ENCODE data around the gene AFF2. TPM values are rescaled to one million over a fixed set of nuclear protein-coding genes. Genes with fewer than 3 reads are reported as not detected.

The AFF2 gene
- polyA plus RNA-seq, 1 of the 3 experiments (the other 2 are of a cell fraction) = not detected

DNA sequence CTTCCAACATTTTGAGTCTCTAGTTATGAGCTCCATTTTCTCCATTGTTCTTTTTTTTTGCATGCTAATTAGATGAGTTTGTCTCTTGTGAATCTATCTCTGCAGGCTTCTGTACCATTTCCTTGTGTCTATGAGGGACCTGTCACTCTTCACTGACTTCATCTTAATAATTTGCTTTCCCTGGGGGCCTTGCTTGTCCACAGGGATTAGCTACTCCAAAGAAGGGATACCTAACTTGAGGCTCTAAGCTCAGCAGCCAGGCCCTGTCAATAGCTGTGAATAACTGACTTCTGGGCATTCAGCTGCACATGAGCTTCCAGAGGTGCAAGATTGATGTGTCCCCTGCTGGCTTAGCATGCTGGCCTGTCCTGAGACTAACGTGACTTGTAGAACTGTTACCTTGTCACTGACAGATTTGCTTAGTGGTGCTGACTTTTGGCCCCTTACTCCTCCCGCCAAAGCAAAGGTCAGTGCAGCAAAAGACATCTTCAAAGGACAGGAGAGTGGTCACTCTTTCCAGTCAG lies 124.6 kb downstream of the AFF2 start (continued):
- TF ChIP-seq, protein P1, sequence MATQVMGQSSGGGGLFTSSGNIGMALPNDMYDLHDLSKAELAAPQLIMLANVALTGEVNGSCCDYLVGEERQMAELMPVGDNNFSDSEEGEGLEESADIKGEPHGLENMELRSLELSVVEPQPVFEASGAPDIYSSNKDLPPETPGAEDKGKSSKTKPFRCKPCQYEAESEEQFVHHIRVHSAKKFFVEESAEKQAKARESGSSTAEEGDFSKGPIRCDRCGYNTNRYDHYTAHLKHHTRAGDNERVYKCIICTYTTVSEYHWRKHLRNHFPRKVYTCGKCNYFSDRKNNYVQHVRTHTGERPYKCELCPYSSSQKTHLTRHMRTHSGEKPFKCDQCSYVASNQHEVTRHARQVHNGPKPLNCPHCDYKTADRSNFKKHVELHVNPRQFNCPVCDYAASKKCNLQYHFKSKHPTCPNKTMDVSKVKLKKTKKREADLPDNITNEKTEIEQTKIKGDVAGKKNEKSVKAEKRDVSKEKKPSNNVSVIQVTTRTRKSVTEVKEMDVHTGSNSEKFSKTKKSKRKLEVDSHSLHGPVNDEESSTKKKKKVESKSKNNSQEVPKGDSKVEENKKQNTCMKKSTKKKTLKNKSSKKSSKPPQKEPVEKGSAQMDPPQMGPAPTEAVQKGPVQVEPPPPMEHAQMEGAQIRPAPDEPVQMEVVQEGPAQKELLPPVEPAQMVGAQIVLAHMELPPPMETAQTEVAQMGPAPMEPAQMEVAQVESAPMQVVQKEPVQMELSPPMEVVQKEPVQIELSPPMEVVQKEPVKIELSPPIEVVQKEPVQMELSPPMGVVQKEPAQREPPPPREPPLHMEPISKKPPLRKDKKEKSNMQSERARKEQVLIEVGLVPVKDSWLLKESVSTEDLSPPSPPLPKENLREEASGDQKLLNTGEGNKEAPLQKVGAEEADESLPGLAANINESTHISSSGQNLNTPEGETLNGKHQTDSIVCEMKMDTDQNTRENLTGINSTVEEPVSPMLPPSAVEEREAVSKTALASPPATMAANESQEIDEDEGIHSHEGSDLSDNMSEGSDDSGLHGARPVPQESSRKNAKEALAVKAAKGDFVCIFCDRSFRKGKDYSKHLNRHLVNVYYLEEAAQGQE (IDR thresholded peaks at IDR 0.05; ENCODE audit: low read depth, low read length) = no peak
- no peak for TF ChIP-seq YY1 (IDR thresholded peaks at IDR 0.05; ENCODE audit: low read depth)
- no peak for TF ChIP-seq EZH2phosphoT487 (IDR thresholded peaks at IDR 0.05; ENCODE audit: borderline replicate concordance, low read depth)

DNA sequence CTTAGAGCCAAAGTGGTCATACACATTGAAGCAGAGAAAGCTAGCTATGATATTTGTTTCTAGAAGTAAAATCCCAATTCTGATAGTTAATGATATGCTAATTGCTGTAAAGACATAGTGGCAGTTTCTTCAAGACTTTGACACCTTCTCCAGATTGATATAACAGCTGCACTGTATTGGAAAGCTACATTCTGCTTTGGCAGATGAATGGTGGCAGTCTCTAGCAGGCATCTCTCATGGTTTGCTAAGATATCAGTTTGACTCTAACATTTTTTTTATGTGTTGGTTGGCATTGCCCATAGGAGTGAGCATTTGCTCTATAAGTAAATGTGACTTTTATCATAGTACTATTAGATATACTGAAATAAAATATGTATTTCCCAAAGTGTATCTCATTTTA lies 128.2 kb downstream of the AFF2 start:
- Histone ChIP-seq H4K20me1 (ENCODE audit: insufficient read depth) (no peaks in the 10 kb centered on the region), H3K36me3 (replicated peaks in 1 of 2; ENCODE audit: control insufficient read depth in 1 of 2, insufficient read depth in 2 of 2, low read length in 1 of 2) (no peaks in the 10 kb centered on the region), H3K4me2 (no peak overlapping the region), H3K9ac (no peak overlapping the region), H3K79me2 (ENCODE audit: insufficient read depth) (no peaks in the 10 kb centered on the region), H3K4me1 (ENCODE audit: control insufficient read depth in 1 of 2, insufficient read depth in 2 of 2, low read depth in 1 of 2, low read length in 1 of 2) (no peaks in the 10 kb centered on the region), H3K4me3 (ENCODE audit: low read depth in 2 of 2, low read length in 1 of 2) (no peak overlapping the region), H3K9me2 (no peaks in the 10 kb centered on the region), H3K9me3 (no peaks in the 10 kb centered on the region), H2AFZ (ENCODE audit: low read depth) (no peak overlapping the region), H3F3A (replicated peaks; ENCODE audit: insufficient read depth) (no peaks in the 10 kb centered on the region), H3K27me3 (ENCODE audit: insufficient read depth) (no peaks in the 10 kb centered on the region), H3K27ac (ENCODE audit: low read depth in 2 of 2, low read length in 1 of 2) (no peak overlapping the region)
- DNase-seq = no peak
- no peak for TF ChIP-seq NFIC (IDR thresholded peaks at IDR 0.05; ENCODE audit: borderline replicate concordance)
- TF ChIP-seq, protein P2, sequence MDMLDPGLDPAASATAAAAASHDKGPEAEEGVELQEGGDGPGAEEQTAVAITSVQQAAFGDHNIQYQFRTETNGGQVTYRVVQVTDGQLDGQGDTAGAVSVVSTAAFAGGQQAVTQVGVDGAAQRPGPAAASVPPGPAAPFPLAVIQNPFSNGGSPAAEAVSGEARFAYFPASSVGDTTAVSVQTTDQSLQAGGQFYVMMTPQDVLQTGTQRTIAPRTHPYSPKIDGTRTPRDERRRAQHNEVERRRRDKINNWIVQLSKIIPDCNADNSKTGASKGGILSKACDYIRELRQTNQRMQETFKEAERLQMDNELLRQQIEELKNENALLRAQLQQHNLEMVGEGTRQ (IDR thresholded peaks at IDR 0.05; ENCODE audit: borderline replicate concordance, low read depth, low read length) = no peak
- ChIA-PET POLR2A (no interaction called here), CTCF (no interaction called here)

DNA sequence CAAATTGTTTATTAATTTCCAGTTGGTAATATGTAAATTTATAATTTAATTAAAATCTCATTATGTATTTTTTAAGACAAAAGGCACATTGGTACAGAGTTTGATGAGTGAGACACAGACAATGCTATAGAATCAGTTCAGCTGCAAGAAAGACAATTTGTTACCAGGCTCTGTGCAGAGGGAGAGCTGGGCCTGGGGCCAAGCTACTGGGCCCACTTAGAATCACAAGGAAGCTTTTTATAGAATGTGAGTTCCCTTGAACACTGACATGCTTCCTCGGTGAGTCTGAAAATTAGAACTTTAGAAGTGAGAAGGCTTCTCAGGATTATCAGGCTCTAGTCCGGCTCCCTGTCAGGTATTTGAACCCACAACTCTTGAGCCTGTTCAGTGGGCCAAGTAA lies 129.0 kb downstream of the AFF2 start:
- H3F3A ChIP-seq (replicated peaks; ENCODE audit: insufficient read depth) = no peaks in the 10 kb centered on the region
- DNase-seq = no peak
- CTCF ChIA-PET = no interaction called here
- no peak overlapping the region for H3K4me3 ChIP-seq (ENCODE audit: low read depth in 2 of 2, low read length in 1 of 2)
- no peaks in the 10 kb centered on the region for H3K79me2 ChIP-seq (ENCODE audit: insufficient read depth)
- H3K4me1 ChIP-seq (ENCODE audit: control insufficient read depth in 1 of 2, insufficient read depth in 2 of 2, low read depth in 1 of 2, low read length in 1 of 2) = no peaks in the 10 kb centered on the region
- no peak overlapping the region for H3K9ac ChIP-seq
- H3K36me3 ChIP-seq (replicated peaks in 1 of 2; ENCODE audit: control insufficient read depth in 1 of 2, insufficient read depth in 2 of 2, low read length in 1 of 2) = no peaks in the 10 kb centered on the region
- no peak overlapping the region for H2AFZ ChIP-seq (ENCODE audit: low read depth)
- no peaks in the 10 kb centered on the region for H3K9me2 ChIP-seq
- no peak overlapping the region for H3K27ac ChIP-seq (ENCODE audit: low read depth in 2 of 2, low read length in 1 of 2)
- POLR2A ChIA-PET = no interaction called here
- WGBS (ENCODE audit: low lambda C conversion rate) = 0% methylated on average over 2 of the region's 2 CpGs
- H3K4me2 ChIP-seq = no peak overlapping the region
- TF ChIP-seq GATA2 (CRISPR knock-in tag; IDR thresholded peaks at IDR 0.05) (no peak), JUND (IDR thresholded peaks at IDR 0.05) (no peak), TCF12 (IDR thresholded peaks at IDR 0.05) (no peak), TAF1 (IDR thresholded peaks at IDR 0.05; ENCODE audit: borderline replicate concordance, low read depth, low read length) (no peak), SIN3A (IDR thresholded peaks at IDR 0.05; ENCODE audit: borderline replicate concordance, low read depth, low read length) (no peak)
- TF ChIP-seq, protein P3, sequence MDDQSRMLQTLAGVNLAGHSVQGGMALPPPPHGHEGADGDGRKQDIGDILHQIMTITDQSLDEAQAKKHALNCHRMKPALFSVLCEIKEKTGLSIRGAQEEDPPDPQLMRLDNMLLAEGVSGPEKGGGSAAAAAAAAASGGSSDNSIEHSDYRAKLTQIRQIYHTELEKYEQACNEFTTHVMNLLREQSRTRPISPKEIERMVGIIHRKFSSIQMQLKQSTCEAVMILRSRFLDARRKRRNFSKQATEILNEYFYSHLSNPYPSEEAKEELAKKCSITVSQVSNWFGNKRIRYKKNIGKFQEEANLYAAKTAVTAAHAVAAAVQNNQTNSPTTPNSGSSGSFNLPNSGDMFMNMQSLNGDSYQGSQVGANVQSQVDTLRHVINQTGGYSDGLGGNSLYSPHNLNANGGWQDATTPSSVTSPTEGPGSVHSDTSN (IDR thresholded peaks at IDR 0.05) = no peak
- H3K27me3 ChIP-seq (ENCODE audit: insufficient read depth) = no peaks in the 10 kb centered on the region
- no peaks in the 10 kb centered on the region for H4K20me1 ChIP-seq (ENCODE audit: insufficient read depth)
- no peaks in the 10 kb centered on the region for H3K9me3 ChIP-seq

Measured in SK-N-SH (cell line).